HepG2 (cell line): ENCODE results near the gene DNAJB2. TPM values are rescaled to one million over a fixed set of nuclear protein-coding genes. Genes with fewer than 3 reads are reported as not detected.

Source experiments
- ARID5B ChIP-seq: IDR thresholded peaks from 2 replicates; pipeline ENCODE4 v1.4.0; 2020; ENCODE audit warnings: mild to moderate bottlenecking, missing genetic modification reagents
- ATF3 ChIP-seq: sonication (generic); formaldehyde crosslinking; IDR thresholded peaks from 2 replicates; pipeline ENCODE4 v1.4.0; 2020; ENCODE audit warnings: missing genetic modification reagents
- CREBL2 ChIP-seq: sonication (generic); formaldehyde crosslinking; IDR thresholded peaks from 2 replicates; pipeline ENCODE4 v1.8.1; 2023; ENCODE audit warnings: missing genetic modification reagents, mild to moderate bottlenecking, borderline replicate concordance
- EHMT2 ChIP-seq: fragments of 200-600 bp; sonication (generic); IDR thresholded peaks from 2 replicates; pipeline ENCODE4 v1.7.0; 2017; ENCODE audit warnings: antibody characterized with exemption, low read depth, low read length, borderline replicate concordance
- ELF3 ChIP-seq: IDR thresholded peaks from 2 replicates; pipeline ENCODE4 v1.6.1; 2016; ENCODE audit warnings: missing genetic modification reagents, missing compliant biosample characterization
- GABPB1 ChIP-seq: IDR thresholded peaks from 2 replicates; pipeline ENCODE4 v1.6.1; 2016; ENCODE audit warnings: mild to moderate bottlenecking, missing genetic modification reagents, moderate library complexity, missing compliant biosample characterization
- HINFP ChIP-seq: sonication (generic); formaldehyde crosslinking; IDR thresholded peaks from 2 replicates; pipeline ENCODE4 v1.4.0; 2020; ENCODE audit warnings: low read depth, mild to moderate bottlenecking, missing genetic modification reagents
- JUN ChIP-seq: sonication (generic); formaldehyde crosslinking; IDR thresholded peaks from 2 replicates; pipeline ENCODE4 v1.4.0; 2020; ENCODE audit warnings: mild to moderate bottlenecking, missing genetic modification reagents
- KLF13 ChIP-seq: sonication (generic); formaldehyde crosslinking; IDR thresholded peaks from 2 replicates; pipeline ENCODE4 v1.4.0; 2020; ENCODE audit warnings: mild to moderate bottlenecking, missing genetic modification reagents
- MTF2 ChIP-seq: sonication (generic); formaldehyde crosslinking; IDR thresholded peaks from 2 replicates; pipeline ENCODE4 v1.5.0; 2020; ENCODE audit warnings: missing genetic modification reagents, borderline replicate concordance
- NFYB ChIP-seq: sonication (generic); formaldehyde crosslinking; IDR thresholded peaks from 2 replicates; pipeline ENCODE4 v1.4.0; 2020; ENCODE audit warnings: missing genetic modification reagents
- NR2C2 ChIP-seq: sonication (generic); formaldehyde crosslinking; IDR thresholded peaks from 2 replicates; pipeline ENCODE4 v1.4.0; 2020; ENCODE audit warnings: missing genetic modification reagents, mild to moderate bottlenecking, moderate library complexity, borderline replicate concordance
- PLSCR1 ChIP-seq: sonication (generic); formaldehyde crosslinking; IDR thresholded peaks from 2 replicates; pipeline ENCODE4 v1.5.0; 2020; ENCODE audit warnings: missing genetic modification reagents, mild to moderate bottlenecking, borderline replicate concordance
- RNF219 ChIP-seq: sonication (generic); formaldehyde crosslinking; IDR thresholded peaks from 2 replicates; pipeline ENCODE4 v1.5.0; 2020; ENCODE audit warnings: mild to moderate bottlenecking, missing genetic modification reagents
- SAFB2 ChIP-seq: sonication (generic); formaldehyde crosslinking; IDR thresholded peaks from 2 replicates; pipeline ENCODE4 v1.5.1; 2020; ENCODE audit warnings: missing genetic modification reagents, low read depth, mild to moderate bottlenecking, borderline replicate concordance
- SCMH1 ChIP-seq: sonication (generic); formaldehyde crosslinking; IDR thresholded peaks from 2 replicates; pipeline ENCODE4 v1.9.0; 2021; ENCODE audit warnings: missing genetic modification reagents, mild to moderate bottlenecking, borderline replicate concordance
- ZNF597 ChIP-seq: sonication (generic); formaldehyde crosslinking; IDR thresholded peaks from 2 replicates; pipeline ENCODE4 v1.5.0; 2020; ENCODE audit warnings: missing genetic modification reagents
- ZNF644 ChIP-seq: IDR thresholded peaks from 2 replicates; pipeline ENCODE4 v1.6.1; 2016; ENCODE audit warnings: low read depth
- polyA plus RNA-seq, 8 experiments: library from polyadenylated mRNA; depleted of rRNA in 3 of 8; stranded (reverse) in 7 of 8; unstranded in 1 of 8; fragments of >200 nt; fragmentation: Illumina TruSeq in 4 of 8; extraction: Trizol in 4 of 8; gene quantifications; 2 replicates each; pipeline versions ENCODE4 v1.2.1 to v1.2.3, GENCODE V29; 2011 to 2016; ENCODE audit warnings: low read depth in 4 of 8, missing spikeins in 1 of 8, mixed read lengths in 1 of 8; ENCODE audit not compliant: insufficient read depth in 1 of 8
- total RNA-seq, 5 experiments: library from RNA; depleted of rRNA; stranded (reverse); fragments of >200 nt; fragmentation: Illumina TruSeq; extraction: Trizol; gene quantifications; 2 replicates each; pipeline ENCODE4 v1.2.3, GENCODE V29; 2016; ENCODE audit warnings: low read depth in 1 of 5

The DNAJB2 gene
- total and polyA plus RNA-seq, 2 of the 13 experiments (the other 11 are each of a cell fraction or from before 2014, with no cell fraction given): 21.3 to 31.1 TPM

GRCh38 chr2:219249203-219249980 is 29.8 kb upstream of the DNAJB2 start (continued):
- TF ChIP-seq PLSCR1 (CRISPR knock-in tag) (no peak), ZNF644 (0 out of 2 replicates have a peak, but pooled peaks have one; percentile 35), SAFB2 (CRISPR knock-in tag) (no peak; the same call in 1 of the 2 replicates), ZNF597 (CRISPR knock-in tag) (no peak), MTF2 (CRISPR knock-in tag) (no peak), RNF219 (CRISPR knock-in tag) (no peak), NR2C2 (CRISPR knock-in tag) (no peak), SCMH1 (no peak), KLF13 (CRISPR knock-in tag) (no peak), ATF3 (CRISPR knock-in tag) (no peak), NFYB (CRISPR knock-in tag) (0 out of 2 replicates have a peak, but pooled peaks have one; percentile 6), CREBL2 (CRISPR knock-in tag) (peak; percentile 62; the same call in 1 of the 2 replicates), GABPB1 (CRISPR knock-in tag) (peak; percentile 70), HINFP (CRISPR knock-in tag) (peak; percentile 43; the same call in 1 of the 2 replicates), EHMT2 (no peak), ELF3 (peak; percentile 91), JUN (CRISPR knock-in tag) (peak; percentile 86), ARID5B (CRISPR knock-in tag) (peak; percentile 70)
